HG02870 (cell line): Measurements from ENCODE around the gene PARD6A.

Experiments used
- ATAC-seq: cut with Tn5 transposase; IDR thresholded peaks from one replicate; pipeline ENCODE4 v1.9.1; 2021; ENCODE audit warnings: mild to moderate bottlenecking, moderate library complexity; ENCODE audit not compliant: unreplicated experiment

Gene PARD6A

DNA sequence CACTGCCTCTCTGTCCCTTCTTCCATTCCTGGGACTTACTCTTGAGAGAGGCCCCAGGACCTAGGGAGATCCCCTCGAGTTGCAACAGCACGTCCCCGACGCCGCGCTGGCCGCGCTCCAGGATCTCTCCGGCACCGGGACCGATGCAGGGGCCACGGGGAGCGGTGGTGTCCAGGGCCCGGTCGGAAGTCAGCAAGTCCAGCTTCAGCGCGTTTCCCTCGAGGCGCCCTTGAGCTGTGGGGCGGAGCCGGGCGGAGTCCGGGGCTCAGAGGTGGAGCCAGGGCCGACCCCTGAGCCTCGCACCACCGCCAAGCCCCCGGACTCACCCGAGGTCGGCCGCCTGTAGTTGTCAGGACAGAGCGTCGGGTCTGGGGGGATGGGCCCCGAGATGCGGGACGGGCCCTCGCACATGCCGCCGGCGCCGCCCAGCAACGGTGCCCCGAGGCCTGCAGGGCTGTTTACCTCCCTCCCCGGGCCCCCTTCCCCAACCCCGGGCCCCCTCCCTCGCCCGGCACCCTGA, 5.3 kb downstream of the PARD6A start:
- ATAC-seq = no peak

DNA sequence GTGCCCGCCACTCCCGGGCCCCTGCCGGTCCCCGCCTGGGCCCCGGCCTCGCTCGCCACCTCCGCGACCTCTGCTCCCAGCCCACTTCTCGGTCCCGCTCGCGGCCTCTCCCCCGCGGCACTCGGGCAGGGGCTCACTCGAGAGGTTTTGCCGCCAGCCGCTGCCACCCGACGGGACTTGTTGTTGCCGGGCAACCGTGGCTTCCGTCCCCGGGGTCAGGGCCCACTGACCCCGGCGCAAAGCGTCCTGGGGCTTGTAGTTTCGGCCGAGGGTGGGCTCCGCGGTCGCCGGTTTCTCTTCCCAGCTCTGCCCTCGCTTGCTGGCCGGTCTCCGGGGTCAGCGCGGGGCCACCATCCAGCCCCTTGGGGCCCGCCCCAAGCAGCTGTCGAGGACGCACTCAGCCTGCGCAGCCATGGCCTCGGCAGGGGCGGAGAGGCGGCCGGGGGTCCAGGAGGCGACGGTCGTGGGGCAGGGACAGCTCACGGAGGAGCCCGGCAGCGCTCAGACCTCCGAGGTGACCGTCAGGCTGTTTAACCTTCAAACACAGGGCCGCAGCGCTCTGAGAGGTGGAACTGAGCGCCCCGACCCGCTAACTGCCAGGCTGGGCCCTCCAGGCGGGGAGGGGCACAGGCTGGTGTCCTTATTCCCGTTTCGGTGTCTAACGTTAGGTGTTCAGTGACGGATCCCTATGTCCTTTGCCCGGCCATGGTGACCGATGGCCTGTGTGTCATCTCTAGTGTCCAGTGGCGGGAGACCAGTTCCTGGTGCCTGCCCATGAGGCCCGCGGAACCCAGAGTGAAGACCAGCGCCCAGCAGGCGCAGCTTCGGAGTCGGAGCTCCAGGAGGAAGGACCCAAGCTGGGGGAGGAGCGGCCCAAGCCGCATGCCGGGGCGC, 6.0 kb downstream of the PARD6A start, which contains the start of the genes C16orf86 and ENKD1:
Gene C16orf86 (plus strand): TSS at position 256 of the 894 bp plus-strand sequence. CDS start 157 bp downstream, at position 413.
Gene ENKD1 (minus strand): TSS at position 192 of the 894 bp plus-strand sequence. CDS start 308 bp downstream, outside the sequence.
- ATAC-seq = peak; percentile 56

DNA sequence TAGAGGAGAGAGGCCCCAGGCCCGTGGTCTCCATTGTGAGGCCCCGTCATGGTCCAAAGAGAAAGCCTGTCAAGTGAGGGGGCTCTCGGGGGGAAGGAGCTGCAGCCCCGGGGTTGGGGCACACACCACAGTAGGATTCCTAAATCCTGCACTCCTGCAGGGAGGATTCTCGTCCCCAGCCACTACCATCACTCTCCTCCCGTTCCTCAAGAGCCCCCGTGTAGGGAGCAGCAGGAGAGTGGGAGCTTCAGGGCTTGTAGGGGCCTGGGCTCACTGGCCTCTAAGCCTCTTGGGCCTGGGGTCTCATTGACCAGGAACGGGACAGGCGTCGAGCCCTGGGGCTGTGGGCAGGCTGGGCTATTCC, 6.7 kb downstream of the PARD6A start:
- no peak for ATAC-seq

DNA sequence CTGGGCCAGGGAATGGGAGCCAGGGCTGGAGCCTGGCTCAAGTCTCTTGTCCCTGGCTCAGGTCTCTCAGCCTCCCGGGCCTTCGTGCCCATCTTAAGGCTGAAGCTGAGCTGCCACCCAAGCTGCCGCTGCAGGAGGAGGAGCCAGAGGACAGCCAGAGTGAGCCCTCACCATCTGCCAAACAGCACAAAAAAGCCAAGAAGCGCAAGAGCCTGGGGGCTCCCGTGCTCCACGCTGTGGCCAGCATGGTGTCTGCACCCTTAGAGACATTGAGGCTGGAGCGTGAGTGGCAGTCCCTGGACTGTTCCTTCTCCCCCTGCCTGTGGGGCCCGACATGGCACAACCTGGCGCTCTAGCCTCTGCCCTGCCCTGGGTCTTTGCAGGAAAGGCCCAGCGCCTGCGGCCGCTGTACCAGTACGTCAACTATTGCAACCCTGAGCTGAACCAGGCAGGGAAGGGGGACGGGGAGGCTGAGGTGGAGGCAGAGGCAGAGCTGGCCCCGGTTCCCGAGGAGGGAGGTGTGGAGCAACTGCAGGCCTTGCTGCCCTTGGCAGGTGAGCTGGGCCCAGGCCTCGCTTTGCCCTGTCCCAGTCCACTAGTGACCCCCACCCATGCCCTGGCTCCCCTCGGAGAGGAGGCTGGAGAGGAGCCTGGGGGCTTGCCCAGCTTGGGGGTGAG, 7.2 kb downstream of the PARD6A start:
- peak; percentile 66 for ATAC-seq

DNA sequence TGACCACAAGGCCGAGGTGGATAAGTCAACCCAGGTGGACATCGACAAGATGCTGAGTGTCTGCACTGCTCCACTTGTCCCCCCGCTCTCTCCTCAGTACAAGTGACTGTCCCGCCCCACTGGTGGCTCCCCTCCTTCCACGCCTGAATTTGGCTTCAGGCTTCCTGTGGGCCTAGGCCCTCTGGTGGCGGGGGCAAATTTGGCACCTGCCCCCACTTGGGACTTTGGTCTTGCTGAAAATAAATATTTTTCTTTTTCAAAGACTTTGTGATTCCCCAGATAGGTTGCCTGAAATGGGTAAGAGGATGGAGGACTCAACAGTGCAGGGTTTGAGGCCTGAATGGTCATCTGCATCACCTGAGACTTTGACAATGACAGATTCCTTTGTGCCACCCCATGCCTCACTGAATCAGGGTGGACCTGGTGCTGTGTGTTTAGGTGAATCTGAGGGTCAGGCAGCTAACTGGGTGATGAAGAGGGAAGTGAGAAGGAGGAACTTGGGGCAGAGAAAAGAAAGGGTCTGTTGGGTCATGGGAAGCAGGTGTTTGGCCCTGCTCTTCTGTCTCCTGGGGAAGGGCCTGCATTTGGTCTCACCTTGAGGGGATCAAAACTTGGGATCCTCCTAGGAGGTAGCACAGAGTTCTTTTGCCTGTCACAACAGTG, 7.9 kb downstream of the PARD6A start:
- ATAC-seq = no peak

DNA sequence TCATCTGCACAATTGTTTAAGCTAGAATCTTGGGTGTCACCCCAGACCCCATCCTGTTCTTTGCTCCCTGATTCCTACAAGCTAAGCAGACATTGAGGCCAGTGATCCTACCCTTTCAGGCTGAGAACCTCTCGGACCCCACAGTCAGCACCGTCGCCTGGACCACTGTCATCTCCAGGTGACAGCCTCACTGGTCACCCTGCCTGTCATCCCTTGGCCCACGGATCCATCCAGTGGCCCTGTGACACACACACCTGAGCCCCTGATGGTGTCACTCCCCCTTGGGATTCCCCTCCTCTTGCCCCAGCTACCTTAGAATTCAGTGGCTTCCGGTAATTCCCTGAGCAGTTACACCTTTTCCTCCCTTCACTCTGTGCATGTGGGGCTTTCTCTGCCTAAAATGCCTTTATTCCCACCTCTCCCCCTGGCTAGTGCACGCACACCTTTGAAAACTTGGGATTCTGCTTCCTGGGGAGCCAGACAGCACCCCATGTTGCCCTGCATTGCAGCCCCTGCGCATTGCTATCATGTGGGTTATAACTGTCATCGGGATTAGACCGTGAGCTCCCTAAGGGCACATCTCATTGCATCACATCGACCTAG, 8.8 kb downstream of the PARD6A start:
- ATAC-seq = no peak

DNA sequence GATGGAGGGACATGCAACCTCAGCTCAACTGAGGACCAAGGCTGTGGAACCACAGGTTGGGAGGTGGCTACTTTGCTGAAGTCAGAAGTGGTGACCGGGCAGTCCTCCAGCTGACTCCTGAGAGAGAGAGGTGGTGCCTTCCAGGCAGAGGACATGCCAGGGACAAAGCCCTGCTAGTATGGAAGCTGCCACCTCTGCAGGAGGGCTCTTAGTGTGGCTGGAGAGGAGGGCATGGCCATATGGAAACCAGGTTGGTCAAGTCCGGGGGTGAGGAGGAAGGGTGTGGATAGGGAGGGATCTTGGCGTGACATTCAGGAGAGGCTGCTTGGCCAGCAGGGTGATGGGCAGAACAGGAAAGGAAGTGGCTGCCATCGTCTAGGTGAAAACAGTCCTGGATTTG, 11.5 kb downstream of the PARD6A start:
- no peak for ATAC-seq

DNA sequence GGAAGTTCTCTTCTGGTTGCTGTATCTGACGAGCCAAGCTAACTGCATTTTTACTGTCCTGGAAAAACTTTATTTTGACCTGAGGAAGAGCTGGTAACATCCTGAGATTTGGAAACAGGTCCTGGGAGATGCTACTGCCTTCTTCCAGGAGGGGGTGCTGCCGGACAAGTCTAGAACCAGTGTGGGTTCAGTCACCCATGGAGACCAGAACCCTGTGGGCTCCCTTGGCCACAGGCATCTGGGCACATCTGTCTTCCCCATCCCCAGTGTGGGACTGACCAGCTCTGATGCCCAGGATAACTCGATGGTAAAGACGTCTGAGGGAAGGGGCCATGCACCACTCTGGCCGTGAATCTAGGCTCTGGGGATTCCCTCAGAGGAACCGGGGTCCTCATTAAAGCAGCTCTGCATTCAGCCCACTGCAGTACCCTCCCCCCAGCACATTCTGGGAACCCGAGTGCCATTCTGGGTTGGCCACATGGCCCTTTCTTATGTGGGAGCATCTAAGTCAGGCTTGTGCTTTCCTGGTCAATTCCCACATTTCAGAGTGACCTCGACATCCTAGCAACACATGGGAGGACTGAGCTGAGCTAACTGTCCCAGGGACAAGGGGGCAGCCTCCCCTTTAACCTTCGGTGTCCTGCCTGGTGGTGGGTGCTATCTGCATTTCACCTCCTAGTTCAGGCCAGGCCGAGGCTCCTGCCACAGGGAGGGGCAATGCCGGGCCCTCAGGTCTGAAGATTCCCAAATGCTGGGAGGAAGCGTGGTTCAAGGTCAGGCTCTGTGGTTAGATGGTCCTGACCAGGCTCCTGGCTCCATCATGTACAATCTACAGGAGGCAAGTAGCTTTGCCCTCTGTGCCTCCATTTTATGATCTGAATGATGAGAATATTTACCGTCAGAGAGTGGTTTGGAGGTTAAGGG, 12.2 kb downstream of the PARD6A start:
- ATAC-seq = no peak

DNA sequence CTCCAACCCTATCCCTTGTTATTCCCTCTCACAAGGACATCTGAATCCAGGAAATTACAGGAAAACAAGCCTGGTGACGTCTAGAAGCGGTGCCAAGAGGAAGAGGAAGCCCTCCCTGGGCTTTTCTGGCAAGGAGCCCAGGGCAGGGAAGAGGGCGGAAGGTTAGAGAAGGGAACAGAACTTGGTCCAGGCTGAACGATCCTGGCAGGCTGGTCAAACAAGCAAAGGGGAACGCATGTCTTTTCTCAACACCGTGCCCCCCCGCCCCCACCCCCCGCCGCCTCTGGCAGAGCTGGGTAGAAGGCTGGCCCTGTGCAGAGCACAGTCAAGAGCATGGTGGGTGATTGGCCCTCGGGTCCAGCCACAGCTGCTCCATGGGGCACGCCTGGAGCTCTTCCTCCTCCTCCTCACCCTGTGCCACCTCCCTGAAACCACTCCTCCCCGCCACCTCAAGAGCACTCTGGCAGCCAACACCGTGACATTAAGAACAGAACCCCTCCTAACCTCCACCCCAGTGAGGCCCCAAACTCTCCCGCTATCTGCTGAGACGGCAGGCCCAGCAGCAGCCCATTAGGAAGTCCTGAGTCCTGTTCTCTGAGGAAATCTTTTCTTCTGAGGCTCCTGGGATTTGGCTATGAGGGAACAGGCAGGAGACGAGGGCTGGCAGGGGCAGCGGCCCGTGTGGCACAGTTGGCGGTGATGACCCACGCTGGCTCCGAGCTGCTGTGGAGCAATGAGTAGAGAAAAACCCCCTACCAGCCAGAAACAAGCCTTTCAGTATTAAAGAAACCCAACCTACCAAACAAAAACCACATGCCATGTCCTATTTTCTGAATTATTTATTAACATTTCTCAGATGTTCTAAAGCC, 13.2 kb downstream of the PARD6A start:
- no peak for ATAC-seq

DNA sequence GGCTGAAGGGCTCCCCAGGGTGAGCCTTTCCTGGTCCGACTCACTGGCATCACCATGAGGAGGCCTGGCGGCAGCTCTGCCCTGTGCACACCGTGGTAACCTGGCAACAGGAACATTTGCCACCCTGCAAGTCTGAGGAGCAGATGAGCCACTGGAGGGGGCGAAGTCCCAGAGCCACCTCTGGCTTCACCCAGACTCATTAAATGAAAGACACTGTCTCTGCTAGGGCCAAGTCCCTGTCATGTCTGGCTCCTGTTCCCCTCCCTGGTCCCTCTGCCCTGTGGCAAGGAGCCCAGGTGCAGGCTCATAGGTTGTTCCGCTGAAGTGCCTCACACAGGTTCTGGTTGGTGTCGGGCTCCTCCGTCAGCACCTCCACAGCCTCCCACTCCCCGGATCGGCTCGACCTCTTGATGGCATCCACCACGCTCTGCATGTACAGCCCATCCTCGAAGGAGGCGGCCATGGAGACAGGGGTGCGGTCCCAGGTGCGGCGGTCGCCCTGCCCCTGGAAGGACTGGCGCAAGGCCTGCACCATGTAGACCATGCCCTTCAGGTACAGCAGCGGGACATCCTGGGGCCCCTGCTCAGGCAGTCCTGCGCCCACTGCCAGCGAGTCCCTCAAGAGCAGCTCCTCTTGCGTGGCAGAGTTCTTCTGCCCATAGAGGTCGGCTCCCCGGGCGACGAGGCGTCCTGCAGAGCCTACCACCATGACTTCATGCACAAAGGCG, 14.3 kb downstream of the PARD6A start:
- ATAC-seq = no peak

DNA sequence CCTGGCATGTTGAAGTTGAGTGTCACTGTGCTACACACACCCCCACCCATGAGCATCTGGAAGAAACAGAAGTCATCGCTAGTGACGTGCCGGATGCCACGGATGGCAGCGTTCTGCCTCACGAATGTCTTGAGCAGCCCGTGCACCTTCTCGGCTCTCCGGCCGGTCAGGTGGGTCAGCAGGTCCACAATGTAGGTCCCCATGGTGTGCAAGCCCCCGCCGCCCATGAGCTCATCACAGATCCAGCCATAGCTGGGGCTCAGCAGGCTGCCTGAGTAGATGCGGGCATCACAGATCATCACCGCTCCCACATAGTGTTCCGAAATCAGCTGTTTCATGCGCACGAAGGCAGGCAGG, 14.8 kb downstream of the PARD6A start:
- no peak for ATAC-seq

DNA sequence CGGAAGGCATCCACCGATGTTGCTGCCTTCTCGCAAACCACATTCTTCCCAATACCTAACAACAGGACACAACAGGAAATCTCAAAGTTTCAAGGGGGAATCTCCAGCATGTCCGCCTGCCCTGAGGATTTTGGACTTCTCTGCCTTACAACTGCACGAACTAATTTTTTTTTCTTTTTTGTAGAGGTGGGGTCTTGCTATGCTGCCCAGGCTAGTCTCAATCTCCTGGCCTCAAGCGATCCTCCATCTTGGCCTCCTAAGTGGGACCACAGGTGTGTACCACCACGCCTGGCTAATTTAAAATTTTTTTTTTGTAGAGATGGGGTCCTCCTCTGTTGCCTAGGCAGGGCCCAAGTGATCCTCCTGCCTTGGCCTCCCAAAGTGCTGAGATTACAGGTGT, 15.2 kb downstream of the PARD6A start:
- no peak for ATAC-seq

DNA sequence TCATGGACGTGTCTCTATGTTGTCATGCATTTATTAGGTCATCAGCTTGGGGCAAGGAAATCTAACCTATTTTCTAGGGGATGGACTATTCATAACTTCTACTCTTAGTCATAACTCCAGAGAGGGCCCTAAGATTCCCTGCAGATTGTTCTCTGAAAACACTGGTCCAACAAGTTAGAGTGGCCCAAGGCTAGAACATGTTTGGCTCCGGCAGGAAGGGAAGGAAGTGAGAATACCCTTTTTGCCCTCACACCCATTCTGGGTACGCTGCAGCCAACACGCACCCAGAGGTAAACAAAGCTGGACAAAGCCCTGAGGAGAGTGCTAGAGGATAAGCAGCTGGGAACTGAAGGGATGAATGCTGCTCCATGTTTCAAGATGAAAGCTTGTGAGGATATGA, 15.8 kb downstream of the PARD6A start:
- no peak for ATAC-seq

DNA sequence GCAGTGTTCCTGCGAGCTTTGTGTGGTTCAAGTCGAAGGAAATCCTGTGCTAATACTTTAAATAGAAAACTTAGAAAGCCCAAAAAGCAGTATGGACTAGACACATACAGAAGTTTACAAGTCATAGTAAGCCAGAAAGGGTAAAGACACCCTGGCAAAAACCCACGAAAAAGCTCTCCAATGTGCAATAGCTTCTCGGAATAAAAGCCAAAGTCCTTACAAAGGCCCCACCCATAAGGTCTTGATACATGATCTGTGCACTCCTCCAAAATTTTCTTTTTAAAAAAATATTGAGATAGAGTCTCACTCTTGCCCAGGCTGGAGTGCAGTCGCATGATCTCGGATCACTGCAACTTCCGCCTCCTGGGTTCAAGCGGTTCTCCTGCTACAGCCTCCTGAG, 16.2 kb downstream of the PARD6A start:
- no peak for ATAC-seq

DNA sequence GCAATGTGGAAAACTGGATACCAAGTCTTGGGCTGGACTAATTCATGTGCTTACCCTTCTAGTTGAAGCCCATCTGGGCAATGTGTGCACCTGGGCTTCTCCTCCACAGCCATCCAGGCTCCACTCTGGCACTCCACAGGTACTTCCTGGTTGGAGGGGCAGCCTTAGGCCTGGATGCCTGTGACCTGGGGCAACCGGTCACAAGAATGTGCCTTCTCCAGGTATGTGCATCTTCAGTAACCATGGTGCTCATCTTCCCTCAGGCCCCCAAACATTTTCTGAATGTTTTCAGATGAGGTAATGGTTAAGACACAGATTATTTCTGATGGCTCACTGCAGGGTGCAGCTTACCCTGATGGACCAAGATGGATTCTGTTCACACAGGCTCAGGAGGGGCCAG, 17.0 kb downstream of the PARD6A start:
- no peak for ATAC-seq

DNA sequence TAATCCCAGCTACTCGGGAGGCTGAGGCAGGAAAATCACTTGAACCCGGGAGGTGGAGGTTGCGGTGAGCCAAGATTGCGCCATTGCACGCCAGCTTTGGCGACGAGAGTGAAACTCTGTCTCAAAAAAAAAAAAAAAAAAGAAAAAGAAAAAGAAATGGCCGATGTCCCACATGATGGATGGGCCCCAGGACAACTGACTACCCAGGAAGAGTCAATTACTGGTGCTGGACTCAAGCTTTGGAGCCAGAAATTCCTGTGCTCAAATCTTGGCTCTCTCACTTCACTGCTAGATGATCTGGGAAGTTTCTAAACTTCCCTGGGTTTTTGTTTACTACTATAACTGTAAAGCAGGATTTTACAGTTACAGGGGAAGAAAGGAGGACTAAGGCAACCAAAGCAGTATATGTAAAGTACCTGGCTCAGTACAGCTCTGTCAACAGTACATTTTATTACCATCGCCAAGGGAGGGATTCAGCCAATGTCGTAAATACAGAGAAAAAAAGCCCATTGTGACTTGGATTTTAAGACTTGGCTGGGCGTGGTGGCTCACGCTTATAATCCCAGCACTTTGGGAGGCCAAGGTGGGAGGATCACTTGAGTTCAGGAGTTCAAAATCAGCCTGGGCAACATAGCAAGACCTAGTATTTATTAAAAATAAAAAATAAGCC, 17.7 kb downstream of the PARD6A start:
- no peak for ATAC-seq

DNA sequence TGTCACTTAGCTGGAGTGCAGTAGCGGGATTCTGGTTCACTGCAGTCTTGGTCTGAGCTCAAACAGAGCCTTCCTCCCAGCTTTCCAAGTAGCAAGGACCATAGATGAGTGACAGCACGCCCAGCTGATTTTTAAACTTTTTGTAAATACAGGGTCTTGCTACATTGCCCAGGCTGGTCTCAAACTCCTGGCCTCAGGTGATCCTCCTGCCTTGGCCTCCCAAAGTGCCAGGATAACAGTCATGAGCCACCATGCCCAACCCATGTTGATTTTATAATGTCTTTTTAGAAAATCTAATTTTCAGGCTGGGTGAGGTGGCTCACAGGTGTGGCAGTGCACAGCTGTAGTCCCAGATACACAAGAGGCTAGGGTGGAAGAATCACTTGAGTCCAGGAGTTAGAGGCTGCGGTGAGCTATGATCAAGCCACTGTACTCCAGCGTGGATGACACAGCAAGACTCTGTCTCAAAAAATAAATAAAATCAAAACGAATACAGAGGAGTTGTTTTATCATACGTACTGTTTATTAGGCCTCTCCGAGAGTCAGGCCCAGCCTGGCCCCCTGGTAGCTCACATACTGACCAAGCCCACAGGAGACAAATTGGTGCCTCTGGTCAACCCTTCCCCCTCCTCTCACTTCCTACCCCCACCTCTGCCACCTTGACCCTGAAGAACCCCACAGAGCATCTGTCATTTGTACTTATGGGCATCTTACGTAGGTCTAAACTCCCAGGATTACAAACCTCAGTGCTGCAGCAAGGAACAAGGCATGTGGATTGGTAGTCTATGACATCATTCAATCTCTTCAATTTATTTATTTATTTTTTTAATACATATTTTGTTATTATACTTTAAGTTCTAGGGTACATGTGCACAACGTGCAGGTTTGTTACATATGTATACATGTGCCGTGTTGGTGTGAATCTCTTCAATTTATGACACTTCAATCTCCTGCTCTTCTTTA, 19.5 kb downstream of the PARD6A start:
- ATAC-seq = no peak
